HepG2 (cell line): ENCODE measurements around the gene NLGN4X. TPM values are rescaled to one million over a fixed set of nuclear protein-coding genes. Genes with fewer than 3 reads are reported as not detected.

Experiments
- ATAC-seq: fragments of 200-7000 bp; cut with Tn5 transposase; 3 replicates; pipeline ENCODE4 v1.9.1; 2020; ENCODE audit warnings: mild to moderate bottlenecking, moderate library complexity
- BruUV-seq: library from RNA; stranded (reverse); fragments of 400-500 nt; replicated peaks from 2 replicates; lab custom pipeline; 2021; lab: Mats Ljungman, UMichigan
- CTCF ChIA-PET: fragments of 300-600 bp; formaldehyde crosslinking; extraction: SDS; loops from one replicate; lab custom pipeline; 2021; ENCODE audit warnings: low total read pairs, inconsistent platforms, low intra/inter-chr PET ratio; lab: Yijun Ruan, JAX
- POLR2A ChIA-PET: fragments of 350-600 bp; sonication (Branson Sonifier 250); formaldehyde crosslinking; loops from one replicate; lab custom pipeline; 2020; ENCODE audit warnings: antibody characterized with exemption, inconsistent platforms; lab: Yijun Ruan, JAX
- DNase-seq: peaks from one replicate; pipeline ENCODE4 v3.0.0-alpha.2; 2015; ENCODE audit warnings: low spot score
- FAIRE-seq: peaks from 3 replicates; lab custom pipeline; 2011; peaks lifted over from hg19 to GRCh38; lab: Jason Lieb, UNC
- H2AFZ ChIP-seq: one replicate; pipeline ENCODE4 v1.6.1; 2011; ENCODE audit warnings: low read length, inconsistent platforms
- H3K27ac ChIP-seq: fragments of 300-600 bp; 3 replicates; pipeline ENCODE4 v1.8.0; 2011; ENCODE audit warnings: mixed run types, mild to moderate bottlenecking, mixed read lengths, low read length, inconsistent platforms; ENCODE audit not compliant: insufficient read depth; ENCODE audit errors: extremely low read length
- H3K27me3 ChIP-seq, 2 experiments: fragments of 200-600 bp in 1 of 2; 2 replicates in 1 of 2; 3 replicates in 1 of 2; pipeline versions ENCODE4 v1.6.0 to v1.8.0; 2011; ENCODE audit warnings: low read length in 2 of 2, mild to moderate bottlenecking in 2 of 2, moderate library complexity in 2 of 2, inconsistent platforms in 1 of 2; ENCODE audit not compliant: insufficient read depth in 2 of 2, control insufficient read depth in 1 of 2
- H3K36me3 ChIP-seq, 2 experiments: fragments of 200-600 bp in 1 of 2; replicated peaks in 1 of 2; 2 replicates in 1 of 2; 3 replicates in 1 of 2; pipeline versions ENCODE4 v1.5.1 to v1.8.0; 2011; ENCODE audit warnings: low read length in 2 of 2, inconsistent platforms in 1 of 2; ENCODE audit not compliant: insufficient read depth in 2 of 2, control insufficient read depth in 1 of 2
- H3K4me1 ChIP-seq: 2 replicates; pipeline ENCODE4 v1.5.1; 2012; ENCODE audit warnings: low read length, inconsistent platforms; ENCODE audit not compliant: insufficient read depth
- H3K4me2 ChIP-seq: 2 replicates; pipeline ENCODE4 v1.6.0; 2011; ENCODE audit warnings: low read depth, low read length, inconsistent platforms
- H3K4me3 ChIP-seq, 3 experiments: fragments of 200-600 bp in 1 of 3; sonication (generic), shearing (Covaris generic) in 1 of 3; replicated peaks in 1 of 3; 2 replicates each; pipeline ENCODE4 v1.5.1; 2011 to 2016; ENCODE audit warnings: low read length in 3 of 3, inconsistent platforms in 2 of 3, low read depth in 2 of 3, mild to moderate bottlenecking in 2 of 3, control low read depth in 1 of 3, mixed read lengths in 1 of 3; ENCODE audit not compliant: insufficient read depth in 1 of 3
- H3K79me2 ChIP-seq: one replicate; pipeline ENCODE4 v1.6.1; 2011; ENCODE audit warnings: low read length, inconsistent platforms; ENCODE audit not compliant: insufficient read depth
- H3K9ac ChIP-seq: 2 replicates; pipeline ENCODE4 v1.6.0; 2011; ENCODE audit warnings: mild to moderate bottlenecking, low read depth, low read length, inconsistent platforms; ENCODE audit not compliant: insufficient read depth
- H3K9me3 ChIP-seq: 2 replicates; pipeline ENCODE4 v1.5.1; 2012; ENCODE audit warnings: mild to moderate bottlenecking, low read length
- H4K20me1 ChIP-seq: 2 replicates; pipeline ENCODE4 v1.6.0; 2011; ENCODE audit warnings: inconsistent platforms, mild to moderate bottlenecking, low read length, moderate library complexity; ENCODE audit not compliant: insufficient read depth
- ATF7-NPFF ChIP-seq: sonication (generic); formaldehyde crosslinking; IDR thresholded peaks from 2 replicates; pipeline ENCODE4 v1.8.1; 2023; ENCODE audit warnings: mild to moderate bottlenecking, low read depth, missing genetic modification reagents, moderate library complexity
- CTCF ChIP-seq: sonication (generic); formaldehyde crosslinking; IDR thresholded peaks from 2 replicates; pipeline ENCODE4 v1.5.0; 2020; ENCODE audit warnings: mild to moderate bottlenecking, missing genetic modification reagents, moderate library complexity
- HDAC1 ChIP-seq: sonication (generic); formaldehyde crosslinking; IDR thresholded peaks from 2 replicates; pipeline ENCODE4 v1.5.1; 2020; ENCODE audit warnings: mild to moderate bottlenecking, missing genetic modification reagents
- MLLT10 ChIP-seq: sonication (generic); formaldehyde crosslinking; IDR thresholded peaks from 2 replicates; pipeline ENCODE4 v1.4.0; 2020; ENCODE audit warnings: missing genetic modification reagents
- NFATC3 ChIP-seq: sonication (generic); formaldehyde crosslinking; IDR thresholded peaks from 2 replicates; pipeline ENCODE4 v1.5.1; 2020; ENCODE audit warnings: mild to moderate bottlenecking, missing genetic modification reagents
- NONO ChIP-seq, 2 experiments: fragments of 450-650 bp in 1 of 2; sonication (generic) in 1 of 2; formaldehyde crosslinking in 1 of 2; IDR thresholded peaks in 1 of 2; conservative IDR thresholded peaks in 1 of 2; 2 replicates each; pipeline versions ENCODE4 v1.6.1 to v1.8.0; 2017 to 2022; ENCODE audit warnings: mild to moderate bottlenecking in 1 of 2, missing genetic modification reagents in 1 of 2, moderate library complexity in 1 of 2
- SALL1 ChIP-seq: sonication (generic); formaldehyde crosslinking; IDR thresholded peaks from 2 replicates; pipeline ENCODE4 v1.8.0; 2022; ENCODE audit warnings: mild to moderate bottlenecking, missing genetic modification reagents
- STAG1 ChIP-seq: sonication (generic); formaldehyde crosslinking; IDR thresholded peaks from 2 replicates; pipeline ENCODE4 v1.4.0; 2020; ENCODE audit warnings: missing genetic modification reagents
- ZNF180 ChIP-seq: sonication (generic); formaldehyde crosslinking; IDR thresholded peaks from 2 replicates; pipeline ENCODE4 v1.4.0; 2020; ENCODE audit warnings: low read depth, missing genetic modification reagents, borderline replicate concordance
- ZNF557 ChIP-seq: sonication (generic); formaldehyde crosslinking; IDR thresholded peaks from 2 replicates; pipeline ENCODE4 v1.4.0; 2020; ENCODE audit warnings: missing genetic modification reagents
- WGBS: methylation state at CpG from one replicate; pipeline ENCODE4 v1.1.6; 2017; ENCODE audit warnings: low lambda C conversion rate; 5-methylcytosine and 5-hydroxymethylcytosine counted together
- in situ Hi-C: cut with HindIII; loops from 2 replicates; pipeline ENCODE4 v1.10.0; 2017; ENCODE audit warnings: low pct_unique_long_range_greater_than_20kb; ENCODE audit not compliant: extremely low pct_ligation_motif_present
- intact Hi-C: fragments of 100-400 bp; cut with micrococcal nuclease; formaldehyde crosslinking; loops from one replicate; pipeline ENCODE4 v1.10.0; 2022; ENCODE audit not compliant: unreplicated experiment
- polyA plus RNA-seq, 8 experiments: library from polyadenylated mRNA; depleted of rRNA in 3 of 8; stranded (reverse) in 7 of 8; unstranded in 1 of 8; fragments of >200 nt; fragmentation: Illumina TruSeq in 4 of 8; extraction: Trizol in 4 of 8; gene quantifications; 2 replicates each; pipeline versions ENCODE4 v1.2.1 to v1.2.3, GENCODE V29; 2011 to 2016; ENCODE audit warnings: low read depth in 4 of 8, missing spikeins in 1 of 8, mixed read lengths in 1 of 8; ENCODE audit not compliant: insufficient read depth in 1 of 8
- total RNA-seq, 5 experiments: library from RNA; depleted of rRNA; stranded (reverse); fragments of >200 nt; fragmentation: Illumina TruSeq; extraction: Trizol; gene quantifications; 2 replicates each; pipeline ENCODE4 v1.2.3, GENCODE V29; 2016; ENCODE audit warnings: low read depth in 1 of 5

The NLGN4X gene
- total and polyA plus RNA-seq, 2 of the 13 experiments (the other 11 are each of a cell fraction or from before 2014, with no cell fraction given) = not detected

- no peak for TF ChIP-seq CTCF (CRISPR knock-in tag)
- TF ChIP-seq ZNF557 (CRISPR knock-in tag) = no peak
- no peak for TF ChIP-seq NFATC3 (CRISPR knock-in tag)
- no peak for TF ChIP-seq ZNF180 (CRISPR knock-in tag)
- no peak for TF ChIP-seq NONO (IDR thresholded peaks at IDR 0.05)
- TF ChIP-seq NONO (CRISPR knock-in tag; conservative IDR thresholded peaks at IDR 0.05) = no peak
- TF ChIP-seq STAG1 (CRISPR knock-in tag) = no peak
- no peak for TF ChIP-seq HDAC1 (CRISPR knock-in tag)
- TF ChIP-seq SALL1 = no peak
Observed at GRCh38 chrX:6095469-6095868, 133.2 kb downstream of the NLGN4X start (continued).

GRCh38 chrX:6074532-6074931 lies 154.1 kb downstream of the NLGN4X start:
- no peak for TF ChIP-seq MLLT10 (CRISPR knock-in tag)
- TF ChIP-seq ATF7-NPFF (CRISPR knock-in tag) = no peak
- H3K27ac ChIP-seq = no peak overlapping the region
- H3K27me3 ChIP-seq = no peaks in the 10 kb centered on the region
- no peak overlapping the region for H3K4me3 ChIP-seq
- no peak for FAIRE-seq
- no peak overlapping the region for H3K9ac ChIP-seq
- DNase-seq = no peak
- POLR2A ChIA-PET = no interaction called here
- WGBS = 2% methylated on average over 3 of the region's 3 CpGs
- no peaks in the 10 kb centered on the region for H4K20me1 ChIP-seq
- no peaks in the 10 kb centered on the region for H3K36me3 ChIP-seq
- in situ Hi-C loops = no loop called here
- no peak overlapping the region for H2AFZ ChIP-seq
- no peaks in the 10 kb centered on the region for H3K9me3 ChIP-seq
- intact Hi-C loops = no loop called here
- no peak overlapping the region for H3K4me2 ChIP-seq
- BruUV-seq = no TSS peak
- CTCF ChIA-PET = no interaction called here
- H3K4me1 ChIP-seq = no peaks in the 10 kb centered on the region
- no peaks in the 10 kb centered on the region for H3K79me2 ChIP-seq
- no peak for ATAC-seq
